ENCODE measurements around the gene FYTTD1.
"Not testable (repeated sequence)": the region's sequence is repeated elsewhere in the genome, so short reads cannot be mapped to it uniquely, and the experiment has no call there.

FYTTD1 gene, protein sequence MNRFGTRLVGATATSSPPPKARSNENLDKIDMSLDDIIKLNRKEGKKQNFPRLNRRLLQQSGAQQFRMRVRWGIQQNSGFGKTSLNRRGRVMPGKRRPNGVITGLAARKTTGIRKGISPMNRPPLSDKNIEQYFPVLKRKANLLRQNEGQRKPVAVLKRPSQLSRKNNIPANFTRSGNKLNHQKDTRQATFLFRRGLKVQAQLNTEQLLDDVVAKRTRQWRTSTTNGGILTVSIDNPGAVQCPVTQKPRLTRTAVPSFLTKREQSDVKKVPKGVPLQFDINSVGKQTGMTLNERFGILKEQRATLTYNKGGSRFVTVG

DNA sequence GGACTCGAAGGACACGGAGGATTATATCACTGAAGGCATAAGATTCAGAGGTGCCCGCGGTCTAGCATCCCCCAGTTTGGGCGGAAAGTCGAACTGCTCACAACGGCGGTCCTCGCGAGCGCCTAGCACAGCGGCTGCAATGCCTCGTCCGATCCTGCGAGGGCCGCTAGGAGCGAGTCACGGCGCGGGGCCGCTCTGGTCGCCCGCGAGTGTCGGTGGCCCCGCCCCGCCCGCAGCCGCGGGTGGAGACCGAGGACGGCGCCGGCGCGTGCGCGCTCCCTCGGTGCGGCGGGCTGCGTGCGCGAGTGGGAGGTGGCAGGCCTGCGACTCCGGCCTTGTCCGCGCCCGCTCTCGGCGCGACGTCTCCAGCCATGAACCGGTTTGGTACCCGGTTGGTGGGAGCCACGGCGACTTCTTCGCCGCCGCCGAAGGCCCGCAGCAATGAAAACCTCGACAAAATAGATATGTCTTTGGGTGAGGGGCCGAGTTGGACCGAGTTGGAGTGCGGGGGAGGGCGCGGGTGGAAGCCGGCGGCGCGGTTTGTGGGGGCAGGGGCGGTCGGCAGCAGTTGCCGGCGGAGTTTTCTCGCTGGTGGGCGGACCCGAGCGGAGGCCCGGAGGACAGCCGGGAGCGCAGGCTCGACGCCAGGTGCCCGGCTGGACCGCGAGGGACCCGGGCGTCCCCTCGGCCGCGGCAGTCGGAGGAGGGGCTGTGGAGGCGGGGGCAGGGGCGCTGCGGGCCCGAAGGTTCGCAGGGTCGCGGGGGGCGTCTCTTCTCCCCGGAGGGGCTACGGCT lies at the start of gene FYTTD1:
FYTTD1 (plus strand) TSS at position 283 of the 795 bp plus-strand sequence; CDS start at position 372, 89 bp downstream.
- FAIRE-seq (no peak), DNase-seq (ENCODE audit: low spot score) (peak; percentile 75)

- DNase-seq (ENCODE audit: low spot score) = no peak
- FAIRE-seq = no peak
Measured at GRCh38 chr3:197700095-197700494, 49.6 kb upstream of the FYTTD1 start.

DNA sequence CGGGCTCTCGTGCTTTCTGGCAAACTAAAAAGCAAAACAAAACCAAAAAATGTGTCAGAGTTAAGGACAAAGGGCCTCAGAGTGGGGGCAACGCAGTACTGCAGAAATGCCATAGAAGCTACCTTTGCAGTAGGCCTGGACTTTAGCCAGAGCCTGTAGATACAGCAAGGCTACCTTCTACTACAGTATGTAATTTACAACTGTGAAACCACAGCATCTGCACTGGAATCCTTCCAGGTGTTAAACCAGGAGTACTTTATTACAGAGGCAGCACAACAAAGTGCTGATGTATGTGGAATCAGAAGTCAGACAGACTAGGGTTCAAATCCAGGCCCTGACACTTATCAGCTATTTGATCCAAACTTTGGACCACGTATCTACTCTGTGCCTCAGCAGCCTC lies 47.8 kb upstream of the FYTTD1 start:
- no peak for FAIRE-seq

DNA sequence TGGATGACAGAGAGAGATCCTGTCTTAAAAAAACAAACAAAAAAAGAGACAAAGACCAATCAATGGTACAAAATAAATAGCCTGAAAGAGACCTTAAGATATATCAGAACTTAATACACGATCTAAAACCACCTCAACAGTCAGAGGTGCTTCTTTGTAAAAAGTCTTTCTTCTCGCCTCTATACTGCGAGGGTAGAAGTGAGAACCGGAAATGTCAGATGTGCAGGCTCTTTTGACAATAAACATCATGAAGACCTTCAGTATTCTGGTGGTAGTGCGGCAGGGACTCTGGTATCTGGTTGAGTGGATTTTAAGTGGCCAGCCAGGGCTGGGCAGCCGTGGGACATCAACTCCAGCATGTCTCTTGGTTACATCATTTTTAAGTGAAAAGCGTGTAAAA lies 43.0 kb upstream of the FYTTD1 start:
- FAIRE-seq = no peak
- DNase-seq (ENCODE audit: low spot score) = no peak

More for the DNA sequence above, 47.8 kb upstream of the FYTTD1 start:
- no peak for DNase-seq (ENCODE audit: low spot score)

DNA sequence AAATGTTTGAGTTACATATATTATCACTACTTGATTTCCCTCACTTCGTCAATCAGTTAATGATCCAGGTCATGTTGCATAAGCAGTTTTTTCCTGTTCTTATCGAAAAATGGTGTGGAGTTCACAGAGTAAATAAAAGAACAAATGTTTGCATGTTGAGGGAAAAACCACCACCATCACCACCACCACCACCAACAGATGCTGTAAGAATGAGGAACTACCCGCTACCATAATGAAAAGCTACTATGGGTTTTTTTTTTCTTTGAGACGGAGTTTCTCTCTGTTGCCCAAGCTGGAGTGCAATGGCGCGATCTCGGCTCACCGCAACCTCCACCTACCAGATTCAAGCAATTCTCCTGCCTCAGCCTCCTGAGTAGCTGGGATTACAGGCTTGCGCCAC lies 40.5 kb upstream of the FYTTD1 start:
- DNase-seq (ENCODE audit: low spot score) (no peak), FAIRE-seq (no peak)

DNA sequence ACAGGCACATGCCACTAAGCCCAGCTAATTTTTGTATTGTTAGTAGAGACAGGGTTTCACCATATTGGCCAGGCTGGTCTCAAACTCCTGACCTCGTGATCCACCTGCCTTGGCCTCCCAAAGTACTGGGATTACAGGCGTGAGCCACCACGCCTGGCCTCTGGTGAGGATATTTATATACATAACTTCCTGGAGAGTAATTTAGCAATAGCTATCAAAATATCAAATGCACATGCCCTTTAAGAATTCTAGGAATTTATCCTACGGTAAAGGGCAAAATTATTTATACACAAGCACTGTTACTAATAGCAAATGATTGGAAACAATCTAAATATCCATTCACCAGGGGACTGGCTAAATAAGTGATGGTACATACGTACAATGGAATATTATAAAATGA lies 38.7 kb upstream of the FYTTD1 start:
- not testable (repeated sequence) for DNase-seq (ENCODE audit: low spot score); FAIRE-seq

- DNase-seq (ENCODE audit: low spot score) (peak; percentile 90), FAIRE-seq (peak; percentile 93)
Measured at GRCh38 chr3:197711973-197712707, 37.5 kb upstream of the FYTTD1 start.

DNA sequence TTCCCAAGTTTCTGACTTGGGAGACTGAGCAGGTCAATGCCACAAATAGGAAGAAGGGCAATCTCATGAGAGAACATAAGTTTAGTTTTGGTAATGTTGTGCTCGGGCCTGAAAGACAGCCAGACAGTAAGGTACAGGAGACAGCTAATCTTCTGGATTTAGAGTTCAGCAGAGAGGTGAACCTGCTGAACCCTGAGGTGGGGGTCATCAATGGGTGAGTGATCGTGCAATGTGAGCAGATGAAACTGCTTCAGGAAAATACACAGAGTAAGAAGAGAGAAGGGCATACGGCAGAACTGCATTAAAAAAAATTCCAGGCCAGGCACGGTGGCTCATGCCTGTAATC lies 36.2 kb upstream of the FYTTD1 start:
- DNase-seq (ENCODE audit: low spot score) = peak; percentile 53
- peak; percentile 61 for FAIRE-seq

DNA sequence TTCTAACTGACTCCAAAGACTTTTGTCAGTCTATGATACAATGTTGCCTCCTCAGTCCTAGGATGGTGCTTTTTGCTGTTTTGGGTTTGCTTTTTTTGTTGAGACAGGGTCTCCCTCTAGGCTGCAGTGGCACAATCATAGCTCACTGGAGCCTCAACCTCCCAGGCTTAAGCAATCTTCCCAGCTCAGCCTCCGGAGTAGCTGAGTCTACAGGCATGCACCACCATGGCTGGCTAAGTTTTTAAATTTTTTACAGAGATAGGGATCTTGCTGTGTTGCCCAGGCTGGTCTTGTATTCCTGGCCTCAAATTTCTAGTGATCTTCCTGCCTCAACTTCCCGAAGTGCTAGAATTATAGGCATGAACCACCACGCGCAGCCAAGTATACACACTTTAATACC lies 35.4 kb upstream of the FYTTD1 start:
- FAIRE-seq (no peak), DNase-seq (ENCODE audit: low spot score) (no peak)

DNA sequence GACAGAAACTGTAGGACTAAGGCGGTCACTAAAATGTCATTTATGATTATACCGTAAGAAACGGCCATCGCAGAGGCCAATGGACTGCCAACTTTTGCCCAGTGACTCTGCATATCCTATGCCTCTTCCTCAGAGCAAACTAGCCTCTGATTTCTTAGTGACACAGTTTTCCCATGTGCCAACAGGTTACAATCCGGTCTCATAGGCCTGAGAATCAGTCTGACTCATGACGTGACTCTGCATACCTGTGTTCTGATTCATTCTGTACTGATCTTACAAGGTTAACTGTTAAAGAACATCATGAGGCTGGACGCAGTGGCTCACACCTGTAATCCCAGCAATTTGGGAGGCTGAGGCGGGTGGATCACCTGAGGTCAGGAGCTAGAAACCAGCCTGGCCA lies 30.8 kb upstream of the FYTTD1 start:
- FAIRE-seq (peak; percentile 93), DNase-seq (ENCODE audit: low spot score) (peak; percentile 97)

GRCh38 chr3:197720694-197721093 lies 29.0 kb upstream of the FYTTD1 start:
- FAIRE-seq (no peak), DNase-seq (ENCODE audit: low spot score) (no peak)

DNA sequence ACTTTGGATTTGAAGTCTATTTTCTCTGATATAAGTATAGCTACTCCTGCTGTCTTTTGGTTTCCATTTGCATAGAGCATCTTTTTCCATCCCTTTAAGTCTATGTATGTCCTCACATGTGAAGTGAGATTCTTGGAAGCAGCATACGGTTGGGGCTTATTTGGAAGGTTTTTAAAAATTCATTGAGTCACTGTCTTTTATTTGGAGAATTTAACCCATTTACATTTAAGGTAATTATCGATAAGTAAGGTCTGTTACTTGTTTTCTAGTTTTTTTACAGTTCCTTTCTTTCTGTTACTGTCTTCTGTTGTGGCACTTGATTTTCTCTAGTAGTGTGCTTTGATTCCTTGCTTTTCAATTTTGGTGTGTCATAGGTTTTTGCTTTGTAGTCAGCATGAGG lies 26.9 kb upstream of the FYTTD1 start:
- no peak for DNase-seq (ENCODE audit: low spot score)

DNA sequence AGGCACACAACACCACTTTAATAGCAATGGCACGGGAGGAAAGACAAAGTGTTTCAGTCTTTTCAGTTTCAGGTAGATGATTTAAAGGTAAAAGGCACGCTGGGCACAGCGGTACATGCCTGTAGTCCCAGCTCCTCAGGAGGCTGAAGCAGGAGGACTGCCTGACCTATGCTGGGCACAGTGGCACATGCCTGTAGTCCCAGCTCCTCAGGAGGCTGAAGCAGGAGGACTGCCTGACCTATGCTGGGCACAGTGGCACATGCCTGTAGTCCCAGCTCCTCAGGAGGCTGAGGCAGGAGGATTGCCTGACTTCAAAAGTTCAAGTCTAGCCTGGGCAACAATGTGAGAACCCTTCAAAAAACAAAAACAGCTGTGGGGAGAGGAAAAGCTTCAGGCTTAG lies 21.8 kb upstream of the FYTTD1 start:
- FAIRE-seq; DNase-seq (ENCODE audit: low spot score): not testable (repeated sequence)

More for the DNA sequence above, 26.9 kb upstream of the FYTTD1 start:
- FAIRE-seq = no peak

DNA sequence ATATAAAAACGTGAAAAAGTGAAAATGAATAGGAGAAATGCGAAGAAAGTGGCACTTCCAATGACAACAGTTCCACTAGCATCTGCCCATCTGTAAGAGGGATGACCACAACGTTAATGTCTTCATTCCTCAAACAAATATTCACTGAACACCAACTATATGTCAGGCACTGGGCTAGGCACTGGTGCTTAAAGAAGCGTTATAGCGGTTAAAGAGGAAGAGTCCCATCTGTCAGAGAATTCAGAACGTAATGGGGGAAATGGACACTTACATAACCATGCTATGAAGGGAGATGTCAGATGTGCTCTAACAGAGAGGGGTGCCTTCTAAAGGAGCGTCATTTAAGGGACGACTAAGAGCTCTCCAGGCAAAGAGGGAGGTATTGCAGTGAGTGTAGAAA lies 21.2 kb upstream of the FYTTD1 start:
- DNase-seq (ENCODE audit: low spot score) = no peak
- FAIRE-seq = no peak

- DNase-seq (ENCODE audit: low spot score) = peak; percentile 81
- peak; percentile 61 for FAIRE-seq
Measured at GRCh38 chr3:197730200-197730599, 19.5 kb upstream of the FYTTD1 start.

DNA sequence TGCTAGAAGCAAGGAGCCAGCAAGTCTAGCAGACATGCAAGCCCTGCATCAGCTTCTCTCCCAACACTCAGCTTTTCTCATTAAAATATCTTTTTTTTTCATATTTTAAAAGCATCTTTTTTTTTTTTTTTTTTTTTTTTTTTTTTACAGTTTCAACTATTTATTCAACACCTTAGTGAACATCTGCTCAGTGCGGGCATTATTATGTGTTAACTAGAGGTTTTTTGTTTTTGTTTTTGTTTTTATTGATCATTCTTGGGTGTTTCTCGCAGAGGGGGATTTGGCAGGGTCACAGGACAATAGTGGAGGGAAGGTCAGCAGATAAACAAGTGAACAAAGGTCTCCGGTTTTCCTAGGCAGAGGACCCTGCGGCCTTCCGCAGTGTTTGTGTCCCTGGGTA lies 18.9 kb upstream of the FYTTD1 start:
- DNase-seq (ENCODE audit: low spot score); FAIRE-seq: not testable (repeated sequence)

- not testable (repeated sequence) for DNase-seq (ENCODE audit: low spot score); FAIRE-seq
Measured at GRCh38 chr3:197731483-197731882, 18.2 kb upstream of the FYTTD1 start.

- no peak for DNase-seq (ENCODE audit: low spot score)
- no peak for FAIRE-seq
Measured at GRCh38 chr3:197733042-197733441, 16.6 kb upstream of the FYTTD1 start.

GRCh38 chr3:197734667-197735318 lies 14.9 kb upstream of the FYTTD1 start:
- DNase-seq (ENCODE audit: low spot score) (no peak), FAIRE-seq (no peak)

DNA sequence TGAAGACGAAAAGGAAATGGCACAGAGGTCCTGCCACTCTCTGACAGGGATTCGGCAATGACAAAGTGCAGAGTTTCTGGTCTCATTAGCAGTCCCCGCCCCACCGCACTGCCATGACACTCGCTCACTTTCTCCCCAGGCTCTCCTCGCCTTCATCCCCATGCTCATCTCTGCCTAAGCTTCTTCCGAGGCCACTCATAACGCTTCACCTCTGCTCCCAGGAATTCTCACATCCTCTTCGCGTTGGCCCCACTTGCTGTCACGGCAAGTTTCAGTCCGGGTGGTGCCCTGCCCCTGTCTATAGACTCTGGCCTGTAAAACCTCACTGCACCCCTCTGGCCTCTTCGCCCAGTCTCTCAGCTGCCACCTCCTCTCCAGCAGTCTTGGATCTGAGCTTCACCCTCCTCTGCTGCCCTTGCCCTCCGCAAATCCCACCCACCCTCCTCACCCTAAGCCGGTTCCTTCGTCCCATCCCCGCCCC lies 13.6 kb upstream of the FYTTD1 start:
- FAIRE-seq = no peak
- no peak for DNase-seq (ENCODE audit: low spot score)
